Measurements from ENCODE around the gene CBFA2T2.

The CBFA2T2 gene

GRCh38 chr20:33604084-33604990 lies 114.4 kb downstream of the CBFA2T2 start:
- Histone ChIP-seq H3K4me3 (ENCODE audit: extremely low read depth, insufficient read depth, low read length, poor library complexity, severe bottlenecking) (no peak overlapping the region), H3K9me3 (ENCODE audit: control insufficient read depth, low read length) (no peaks in the 10 kb centered on the region), H3K4me1 (ENCODE audit: control insufficient read depth, insufficient read depth, low read length, poor library complexity, severe bottlenecking) (no peaks in the 10 kb centered on the region), H3K36me3 (ENCODE audit: control insufficient read depth, insufficient read depth, low read length) (peaks cover 16% of the 10 kb centered on the region), H3K27ac (ENCODE audit: low read depth, low read length, severe bottlenecking) (no peak overlapping the region)
- 100% methylated on average over 3 of the region's 5 CpGs for WGBS, 2 experiments (ENCODE audit: insufficient coverage in 2 of 2)

GRCh38 chr20:33604991-33605370 lies 115.1 kb downstream of the CBFA2T2 start:
- Histone ChIP-seq H3K4me3 (ENCODE audit: extremely low read depth, insufficient read depth, low read length, poor library complexity, severe bottlenecking) (no peak overlapping the region), H3K36me3 (ENCODE audit: control insufficient read depth, insufficient read depth, low read length) (peaks cover 18% of the 10 kb centered on the region), H3K27ac (ENCODE audit: low read depth, low read length, severe bottlenecking) (no peak overlapping the region), H3K9me3 (ENCODE audit: control insufficient read depth, low read length) (no peaks in the 10 kb centered on the region), H3K4me1 (ENCODE audit: control insufficient read depth, insufficient read depth, low read length, poor library complexity, severe bottlenecking) (no peaks in the 10 kb centered on the region)
- WGBS, 2 experiments (ENCODE audit: insufficient coverage in 2 of 2) = no CpG with 5 or more reads among the region's 1 CpG

- no peaks in the 10 kb centered on the region for H3K4me1 ChIP-seq (ENCODE audit: control insufficient read depth, insufficient read depth, low read length, poor library complexity, severe bottlenecking)
- H3K4me3 ChIP-seq (ENCODE audit: extremely low read depth, insufficient read depth, low read length, poor library complexity, severe bottlenecking) = no peak overlapping the region
- 91 to 100% methylated on average over 2 to 3 of the region's 3 CpGs for WGBS, 2 experiments (ENCODE audit: insufficient coverage in 2 of 2)
- no peaks in the 10 kb centered on the region for H3K9me3 ChIP-seq (ENCODE audit: control insufficient read depth, low read length)
- peaks cover 21% of the 10 kb centered on the region for H3K36me3 ChIP-seq (ENCODE audit: control insufficient read depth, insufficient read depth, low read length)
- H3K27ac ChIP-seq (ENCODE audit: low read depth, low read length, severe bottlenecking) = no peak overlapping the region
Measured at GRCh38 chr20:33606118-33606771, 116.3 kb downstream of the CBFA2T2 start.

GRCh38 chr20:33609504-33609903 lies 119.6 kb downstream of the CBFA2T2 start:
- no peaks in the 10 kb centered on the region for H3K4me1 ChIP-seq (ENCODE audit: control insufficient read depth, insufficient read depth, low read length, poor library complexity, severe bottlenecking)
- peaks cover 31% of the 10 kb centered on the region for H3K36me3 ChIP-seq (ENCODE audit: control insufficient read depth, insufficient read depth, low read length)
- WGBS, 2 experiments (ENCODE audit: insufficient coverage in 2 of 2) = 98 to 100% methylated on average over 2 of the region's 2 CpGs
- no peaks in the 10 kb centered on the region for H3K9me3 ChIP-seq (ENCODE audit: control insufficient read depth, low read length)
- no peak overlapping the region for H3K4me3 ChIP-seq (ENCODE audit: extremely low read depth, insufficient read depth, low read length, poor library complexity, severe bottlenecking)
- no peak overlapping the region for H3K27ac ChIP-seq (ENCODE audit: low read depth, low read length, severe bottlenecking)

GRCh38 chr20:33611106-33611505 lies 121.2 kb downstream of the CBFA2T2 start:
- Histone ChIP-seq H3K27ac (ENCODE audit: low read depth, low read length, severe bottlenecking) (no peak overlapping the region), H3K9me3 (ENCODE audit: control insufficient read depth, low read length) (no peaks in the 10 kb centered on the region), H3K36me3 (ENCODE audit: control insufficient read depth, insufficient read depth, low read length) (peaks cover 37% of the 10 kb centered on the region), H3K4me3 (ENCODE audit: extremely low read depth, insufficient read depth, low read length, poor library complexity, severe bottlenecking) (no peak overlapping the region), H3K4me1 (ENCODE audit: control insufficient read depth, insufficient read depth, low read length, poor library complexity, severe bottlenecking) (no peaks in the 10 kb centered on the region)
- 90 to 97% methylated on average over 2 to 4 of the region's 5 CpGs for WGBS, 2 experiments (ENCODE audit: insufficient coverage in 2 of 2)

- H3K4me1 ChIP-seq (ENCODE audit: control insufficient read depth, insufficient read depth, low read length, poor library complexity, severe bottlenecking) = no peaks in the 10 kb centered on the region
- H3K9me3 ChIP-seq (ENCODE audit: control insufficient read depth, low read length) = no peaks in the 10 kb centered on the region
- WGBS, 2 experiments (ENCODE audit: insufficient coverage in 2 of 2) = 80 to 100% methylated on average over 1 of the region's 4 CpGs
- H3K4me3 ChIP-seq (ENCODE audit: extremely low read depth, insufficient read depth, low read length, poor library complexity, severe bottlenecking) = no peak overlapping the region
- no peak overlapping the region for H3K27ac ChIP-seq (ENCODE audit: low read depth, low read length, severe bottlenecking)
- H3K36me3 ChIP-seq (ENCODE audit: control insufficient read depth, insufficient read depth, low read length) = peaks cover 38% of the 10 kb centered on the region
Measured at GRCh38 chr20:33612001-33612400, 122.1 kb downstream of the CBFA2T2 start.

GRCh38 chr20:33621717-33622400 lies 132.0 kb downstream of the CBFA2T2 start:
- Histone ChIP-seq H3K4me3 (ENCODE audit: extremely low read depth, insufficient read depth, low read length, poor library complexity, severe bottlenecking) (no peak overlapping the region), H3K36me3 (ENCODE audit: control insufficient read depth, insufficient read depth, low read length) (peaks cover 23% of the 10 kb centered on the region), H3K9me3 (ENCODE audit: control insufficient read depth, low read length) (no peaks in the 10 kb centered on the region), H3K27ac (ENCODE audit: low read depth, low read length, severe bottlenecking) (no peak overlapping the region), H3K4me1 (ENCODE audit: control insufficient read depth, insufficient read depth, low read length, poor library complexity, severe bottlenecking) (no peaks in the 10 kb centered on the region)
- 89 to 97% methylated on average over 3 to 4 of the region's 4 CpGs for WGBS, 2 experiments (ENCODE audit: insufficient coverage in 2 of 2)

GRCh38 chr20:33622705-33623365 lies 132.9 kb downstream of the CBFA2T2 start:
- H3K36me3 ChIP-seq (ENCODE audit: control insufficient read depth, insufficient read depth, low read length) = peaks cover 31% of the 10 kb centered on the region
- 96 to 99% methylated on average over 7 to 8 of the region's 10 CpGs for WGBS, 2 experiments (ENCODE audit: insufficient coverage in 2 of 2)

GRCh38 chr20:33624399-33624798 lies 134.5 kb downstream of the CBFA2T2 start:
- peaks cover 41% of the 10 kb centered on the region for H3K36me3 ChIP-seq (ENCODE audit: control insufficient read depth, insufficient read depth, low read length)
- no peaks in the 10 kb centered on the region for H3K4me1 ChIP-seq (ENCODE audit: control insufficient read depth, insufficient read depth, low read length, poor library complexity, severe bottlenecking)
- H3K27ac ChIP-seq (ENCODE audit: low read depth, low read length, severe bottlenecking) = no peak overlapping the region
- H3K9me3 ChIP-seq (ENCODE audit: control insufficient read depth, low read length) = no peaks in the 10 kb centered on the region
- no peak overlapping the region for H3K4me3 ChIP-seq (ENCODE audit: extremely low read depth, insufficient read depth, low read length, poor library complexity, severe bottlenecking)
- no CpG with 5 or more reads among the region's 3 CpGs for WGBS, 2 experiments (ENCODE audit: insufficient coverage in 2 of 2)

More at GRCh38 chr20:33622705-33623365, 132.9 kb downstream of the CBFA2T2 start:
- Histone ChIP-seq H3K9me3 (ENCODE audit: control insufficient read depth, low read length) (no peaks in the 10 kb centered on the region), H3K4me3 (ENCODE audit: extremely low read depth, insufficient read depth, low read length, poor library complexity, severe bottlenecking) (no peak overlapping the region), H3K4me1 (ENCODE audit: control insufficient read depth, insufficient read depth, low read length, poor library complexity, severe bottlenecking) (no peaks in the 10 kb centered on the region), H3K27ac (ENCODE audit: low read depth, low read length, severe bottlenecking) (no peak overlapping the region)

GRCh38 chr20:33626190-33626589 lies 136.3 kb downstream of the CBFA2T2 start:
- no peaks in the 10 kb centered on the region for H3K4me1 ChIP-seq (ENCODE audit: control insufficient read depth, insufficient read depth, low read length, poor library complexity, severe bottlenecking)
- no peak overlapping the region for H3K27ac ChIP-seq (ENCODE audit: low read depth, low read length, severe bottlenecking)
- no peak overlapping the region for H3K4me3 ChIP-seq (ENCODE audit: extremely low read depth, insufficient read depth, low read length, poor library complexity, severe bottlenecking)
- 95 to 97% methylated on average over 4 of the region's 4 CpGs for WGBS, 2 experiments (ENCODE audit: insufficient coverage in 2 of 2)
- no peaks in the 10 kb centered on the region for H3K9me3 ChIP-seq (ENCODE audit: control insufficient read depth, low read length)
- peaks cover 56% of the 10 kb centered on the region for H3K36me3 ChIP-seq (ENCODE audit: control insufficient read depth, insufficient read depth, low read length)
